NCI-H146 treated with DMSO at 0.1 percent for 48 hours (cell line): ENCODE results near the gene RGMA.
"Not testable (repeated sequence)": the region's sequence is repeated elsewhere in the genome, so short reads cannot be mapped to it uniquely, and the experiment has no call there.

ENCODE experiments used
- DNase-seq: peaks from one replicate; lab custom pipeline; 2025; ENCODE audit not compliant: unreplicated experiment; lab: John Stamatoyannopoulos, UW

RGMA gene

GRCh38 chr15:93049233-93049632 is 39.8 kb downstream of the RGMA start:
- no peak for DNase-seq

GRCh38 chr15:93048759-93049161 is 40.3 kb downstream of the RGMA start:
- DNase-seq: no peak

GRCh38 chr15:93048426-93048721 is 40.6 kb downstream of the RGMA start:
- no peak for DNase-seq

- DNase-seq: no peak
Observed at GRCh38 chr15:93047621-93048425, 41.2 kb downstream of the RGMA start.

- no peak for DNase-seq
Observed at GRCh38 chr15:93046721-93047120, 42.3 kb downstream of the RGMA start.

GRCh38 chr15:93046120-93046519 is 42.9 kb downstream of the RGMA start:
- no peak for DNase-seq

- no peak for DNase-seq
Observed at GRCh38 chr15:93045191-93045785, 43.7 kb downstream of the RGMA start.

- no peak for DNase-seq
Observed at GRCh38 chr15:93044301-93045190, 44.5 kb downstream of the RGMA start.

GRCh38 chr15:93043621-93044300 is 45.2 kb downstream of the RGMA start:
- DNase-seq: no peak

GRCh38 chr15:93042691-93043378 is 46.2 kb downstream of the RGMA start:
- DNase-seq: no peak

- DNase-seq: no peak
Observed at GRCh38 chr15:93042211-93042610, 46.8 kb downstream of the RGMA start.

GRCh38 chr15:93041159-93041547 is 47.9 kb downstream of the RGMA start:
- DNase-seq: no peak

GRCh38 chr15:93040288-93041158 is 48.5 kb downstream of the RGMA start:
- no peak for DNase-seq

- not testable (repeated sequence) for DNase-seq
Observed at GRCh38 chr15:93039562-93040287, 49.3 kb downstream of the RGMA start.

- no peak for DNase-seq
Observed at GRCh38 chr15:93037820-93038705, 50.9 kb downstream of the RGMA start.

- DNase-seq: peak; percentile 48
Observed at GRCh38 chr15:93036951-93037819, 51.8 kb downstream of the RGMA start.
